NCI-H1436 treated with DMSO at 0.1 percent for 48 hours (cell line): ENCODE measurements around the gene IFNL1.
"Not testable (repeated sequence)": the region's sequence is repeated elsewhere in the genome, so short reads cannot be mapped to it uniquely, and the experiment has no call there.

Experiments used
- DNase-seq: peaks from one replicate; lab custom pipeline; 2025; lab: John Stamatoyannopoulos, UW

IFNL1 gene

GRCh38 chr19:39308531-39309304 is 12.5 kb downstream of the IFNL1 start:
- no peak for DNase-seq

GRCh38 chr19:39309305-39309670 is 13.1 kb downstream of the IFNL1 start:
- not testable (repeated sequence) for DNase-seq

- DNase-seq = no peak
Measured at GRCh38 chr19:39310558-39311311, 14.5 kb downstream of the IFNL1 start.

DNA sequence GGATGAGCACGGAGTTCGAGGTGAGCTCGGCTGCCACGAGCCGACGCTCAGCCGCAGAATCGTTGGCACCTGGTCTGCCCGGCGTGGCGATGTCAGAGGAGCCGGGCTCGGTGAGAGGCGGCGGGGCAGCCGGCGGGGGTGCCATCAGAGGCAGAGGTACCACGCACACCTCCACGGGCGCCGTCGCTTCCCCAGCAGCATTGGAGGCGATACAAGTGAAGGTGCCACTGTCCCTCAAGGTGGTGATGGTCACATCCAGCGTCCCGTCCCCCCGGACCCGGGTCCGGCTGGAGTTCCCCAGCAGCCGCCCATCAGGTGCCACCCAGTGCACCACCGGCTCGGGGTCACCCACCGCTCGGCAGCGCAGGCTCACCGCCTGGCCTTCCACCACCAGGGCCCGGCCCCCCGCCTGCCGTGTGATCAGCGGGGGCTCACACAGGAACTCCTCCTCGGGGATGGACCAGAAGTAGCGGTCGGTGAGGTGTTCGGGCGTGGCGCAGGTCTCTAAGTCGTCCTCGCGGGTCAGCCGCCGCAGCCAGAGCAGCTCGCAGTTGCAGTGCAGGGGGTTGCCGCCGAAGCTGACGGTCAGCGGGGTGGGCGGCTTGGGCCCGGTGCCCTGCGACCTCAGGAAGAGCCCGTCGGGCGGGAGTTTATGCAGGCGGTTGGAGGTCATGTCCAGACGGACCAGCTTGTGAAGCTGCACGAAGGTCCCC is 18.0 kb downstream of the IFNL1 start:
- DNase-seq = no peak

DNA sequence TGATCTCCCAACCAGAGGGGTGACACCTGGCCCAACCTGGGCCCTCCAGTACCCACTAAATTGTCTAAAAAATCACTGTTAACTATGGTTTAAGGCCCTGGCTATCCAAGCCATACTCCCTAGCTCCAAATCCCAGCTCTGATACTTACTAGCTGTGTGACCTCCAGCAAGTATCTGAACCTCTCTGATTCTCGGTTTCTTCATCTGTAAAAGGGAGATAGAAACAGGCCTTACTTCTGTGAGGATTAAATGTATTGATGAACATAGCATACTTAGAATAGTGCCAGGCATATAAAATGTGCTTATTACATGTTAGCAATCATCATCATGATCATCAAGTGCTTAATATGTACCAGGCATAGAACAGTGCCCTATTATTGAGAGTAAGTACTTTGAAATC is 19.7 kb downstream of the IFNL1 start:
- DNase-seq = no peak

DNA sequence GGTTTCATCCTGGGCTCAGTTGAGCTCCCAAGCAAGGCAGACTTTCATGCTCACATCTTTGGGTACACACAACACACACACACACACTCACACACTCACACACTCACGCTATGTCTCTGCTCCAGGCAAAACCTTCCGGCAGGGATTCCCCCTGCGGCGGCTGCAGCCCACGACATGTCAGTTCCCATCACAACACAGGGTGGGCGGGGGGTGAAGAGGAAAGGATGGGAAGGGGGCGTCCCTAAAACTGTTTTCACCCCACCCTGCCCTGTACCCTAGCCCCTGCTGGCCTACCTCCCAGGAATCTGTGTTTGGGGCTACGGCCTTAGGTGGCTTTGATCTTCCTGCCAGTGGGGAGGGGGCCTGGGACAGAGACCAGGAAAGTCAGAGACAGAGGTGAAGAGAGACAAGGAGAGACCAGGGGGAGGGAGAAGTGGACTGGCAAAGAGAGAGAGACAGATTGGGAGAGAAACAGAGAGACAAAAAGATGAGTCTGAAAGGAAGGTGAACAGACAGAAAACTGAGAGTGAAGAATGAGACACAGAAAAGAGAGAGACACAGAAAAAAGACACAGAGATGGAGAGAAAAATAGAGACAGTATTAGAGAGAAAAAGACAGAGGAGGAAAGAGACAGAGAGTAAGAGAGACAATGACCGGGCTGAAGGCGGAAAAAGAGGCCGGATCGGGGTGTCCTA is 20.6 kb downstream of the IFNL1 start:
- DNase-seq = no peak

- no peak for DNase-seq
Measured at GRCh38 chr19:39317476-39317875, 21.3 kb downstream of the IFNL1 start.

GRCh38 chr19:39318071-39318470 is 21.9 kb downstream of the IFNL1 start:
- DNase-seq = no peak

GRCh38 chr19:39318690-39319089 is 22.5 kb downstream of the IFNL1 start:
- no peak for DNase-seq

GRCh38 chr19:39319098-39319891 is 23.1 kb downstream of the IFNL1 start:
- DNase-seq = no peak

GRCh38 chr19:39319892-39320248 is 23.7 kb downstream of the IFNL1 start:
- no peak for DNase-seq

DNA sequence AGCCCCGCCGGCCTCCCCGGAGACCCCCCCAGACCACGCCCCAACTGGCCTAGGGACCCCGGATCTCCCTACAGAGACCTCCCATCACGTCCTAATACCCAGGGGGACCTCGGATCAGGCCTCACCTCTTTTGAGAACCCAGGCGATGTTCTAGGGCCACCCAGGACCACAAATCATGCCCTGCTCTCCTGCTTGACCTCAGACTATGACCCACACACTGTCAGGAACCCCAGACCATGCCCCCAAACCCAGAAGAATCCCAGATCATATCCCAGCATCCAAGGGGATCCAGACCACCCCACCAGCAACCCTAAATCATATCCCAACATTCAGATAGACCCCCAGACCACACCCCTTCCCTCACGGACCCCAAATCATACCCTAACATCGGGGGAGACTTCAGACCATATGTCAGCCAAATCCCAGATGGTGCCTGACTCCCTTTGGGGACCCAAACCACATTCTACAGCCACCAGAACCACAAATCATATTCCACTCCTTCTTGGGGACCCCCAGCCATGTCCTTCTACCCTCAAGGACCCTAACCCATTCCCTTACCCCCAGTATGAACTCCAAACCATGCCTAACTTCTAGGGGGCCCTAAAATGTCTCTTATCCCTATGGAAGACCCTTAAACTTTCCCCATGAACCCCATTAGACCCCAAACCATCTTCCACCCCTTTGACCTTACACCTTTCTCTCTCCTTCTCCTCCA is 25.1 kb downstream of the IFNL1 start:
- no peak for DNase-seq

- DNase-seq = no peak
Measured at GRCh38 chr19:39321832-39322176, 25.6 kb downstream of the IFNL1 start.

- no peak for DNase-seq
Measured at GRCh38 chr19:39324242-39324842, 28.1 kb downstream of the IFNL1 start.

DNA sequence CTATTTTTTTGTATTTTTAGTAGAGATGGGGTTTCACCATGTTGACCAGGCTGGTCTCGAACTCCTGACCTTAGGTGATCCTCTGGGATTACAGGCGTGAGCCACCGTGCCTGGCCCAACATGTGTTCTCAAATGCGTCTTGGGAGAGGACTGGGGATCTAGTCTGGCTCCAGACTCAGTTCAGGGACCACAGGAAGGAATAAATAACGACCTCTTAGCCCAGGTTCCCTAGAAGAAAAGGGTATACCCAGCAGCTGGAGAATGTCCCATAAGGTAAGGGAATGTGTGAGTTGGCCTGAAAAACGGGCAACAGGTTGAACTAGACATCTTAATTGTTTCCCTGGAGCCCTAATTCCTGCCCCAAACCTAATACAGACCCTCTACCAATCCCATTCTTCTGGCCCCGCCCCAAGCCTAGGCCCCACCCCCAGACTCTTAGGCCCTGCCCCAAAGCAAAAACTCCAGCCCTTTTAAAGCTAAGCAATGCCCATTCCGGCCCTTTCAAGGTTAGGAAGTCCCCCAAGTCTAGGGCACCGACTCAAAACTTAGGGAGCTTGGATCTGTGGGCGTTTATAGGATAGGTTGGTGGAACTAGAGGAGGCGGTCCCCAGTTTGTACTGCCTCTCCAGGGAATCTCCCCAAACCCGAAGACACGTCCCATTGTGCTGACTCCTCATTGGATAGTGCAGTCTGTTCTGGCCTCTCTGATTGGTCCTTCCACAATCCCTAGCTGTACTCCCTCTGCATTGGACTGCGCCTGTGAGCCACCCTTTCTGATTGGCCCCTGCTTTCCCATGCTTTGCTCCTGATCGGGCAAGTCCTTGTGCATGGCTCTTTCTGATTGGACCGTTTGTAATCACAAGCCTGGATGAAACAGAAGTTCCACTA is 29.8 kb downstream of the IFNL1 start:
- DNase-seq = no peak

DNA sequence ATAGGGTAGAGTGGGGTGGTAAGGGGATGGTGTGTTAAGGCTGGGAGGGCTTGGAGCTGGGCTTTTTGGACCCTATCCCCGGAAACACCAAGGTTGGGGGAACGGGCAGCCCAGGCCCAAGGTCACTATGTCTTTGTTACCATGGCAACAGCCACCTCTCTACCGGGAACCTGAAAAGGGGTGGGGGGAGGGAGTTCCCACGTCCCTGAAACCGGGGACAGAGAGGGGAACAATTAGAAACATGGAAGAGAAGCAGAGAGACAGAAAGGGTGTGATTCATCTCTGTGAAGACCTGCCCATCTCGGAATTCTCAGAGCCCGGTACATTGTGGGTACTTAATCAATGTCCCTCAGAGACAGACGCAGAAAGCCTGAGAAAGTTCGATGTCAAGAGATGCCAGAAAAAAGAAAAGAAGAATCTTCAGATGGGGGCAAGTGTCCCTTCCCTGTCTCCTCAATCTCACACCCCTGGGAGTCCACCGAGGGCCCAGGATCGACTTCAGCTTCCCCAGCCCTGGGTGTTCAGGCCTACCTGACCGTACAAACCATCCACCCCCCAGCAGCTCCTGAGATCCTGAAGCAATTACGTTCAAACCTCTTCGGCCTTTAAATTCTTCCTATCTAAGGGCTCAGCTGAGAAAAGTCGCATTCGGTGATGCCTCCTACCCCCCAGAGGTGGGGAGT is 31.3 kb downstream of the IFNL1 start:
- DNase-seq = no peak

GRCh38 chr19:39328046-39328705 is 32.0 kb downstream of the IFNL1 start:
- no peak for DNase-seq

- no peak for DNase-seq
Measured at GRCh38 chr19:39329948-39330347, 33.7 kb downstream of the IFNL1 start.
